ENCODE results near the gene COL9A1. TPM values are rescaled to one million over a fixed set of nuclear protein-coding genes. Genes with fewer than 3 reads are reported as not detected.
"Not testable (repeated sequence)": the region's sequence is repeated elsewhere in the genome, so short reads cannot be mapped to it uniquely, and the experiment has no call there.

The COL9A1 gene
- total RNA-seq, 1 experiment from 2014 or later: not detected

- Histone ChIP-seq H2AFZ (ENCODE audit: low read depth, low read length, poor library complexity, severe bottlenecking) (no peak overlapping the region), H3K9me2 (ENCODE audit: insufficient read depth) (no peaks in the 10 kb centered on the region), H3K9ac (ENCODE audit: low read length) (no peak overlapping the region), H3K27ac (ENCODE audit: low read depth, low read length) (no peak overlapping the region), H3K4me1 (ENCODE audit: control insufficient read depth in 1 of 2, insufficient read depth in 2 of 2, low read length in 2 of 2) (no peaks in the 10 kb centered on the region), H3K4me3 (replicated peaks in 1 of 2; ENCODE audit: low read depth in 1 of 2, low read length in 2 of 2) (no peak overlapping the region), H4K20me1 (ENCODE audit: insufficient read depth) (no peaks in the 10 kb centered on the region), H3K4me2 (ENCODE audit: low read length) (no peak overlapping the region), H3K27me3 (ENCODE audit: insufficient read depth, low read length) (peaks cover 43% of the 10 kb centered on the region), H3K36me3 (ENCODE audit: control insufficient read depth in 1 of 2, insufficient read depth in 2 of 2, low read length in 2 of 2) (no peaks in the 10 kb centered on the region), H3K79me2 (ENCODE audit: insufficient read depth, low read length) (no peaks in the 10 kb centered on the region), H3K9me3 (ENCODE audit: control insufficient read depth in 1 of 2, insufficient read depth in 1 of 2, low read depth in 1 of 2, low read length in 2 of 2) (no peaks in the 10 kb centered on the region)
- intact Hi-C loops (cut with micrococcal nuclease): no loop called here
- no peak for TF ChIP-seq CEBPB (IDR thresholded peaks at IDR 0.05; ENCODE audit: low read depth)
- no peak for TF ChIP-seq ZBTB33 (IDR thresholded peaks at IDR 0.05; ENCODE audit: extremely low read depth, insufficient replicate concordance, low read length)
- TF ChIP-seq SP1 (IDR thresholded peaks at IDR 0.05; ENCODE audit: low read depth): no peak
- TF ChIP-seq ZFX (IDR thresholded peaks at IDR 0.05): no peak
- no peak for TF ChIP-seq EZH2 (IDR thresholded peaks at IDR 0.05)
- no peak for TF ChIP-seq ZNF274 (IDR thresholded peaks at IDR 0.05; ENCODE audit: low read depth, low read length)
- TF ChIP-seq MAX (IDR thresholded peaks at IDR 0.05): no peak
- TF ChIP-seq EGR1 (IDR thresholded peaks at IDR 0.05; ENCODE audit: low read depth): no peak
- TF ChIP-seq CTCF (IDR thresholded peaks at IDR 0.05 in 2 of 3, conservative IDR thresholded peaks at IDR 0.05 in 1 of 3; ENCODE audit: borderline replicate concordance in 1 of 3, insufficient read depth in 1 of 3, low read depth in 2 of 3, low read length in 2 of 3): no peak
- TF ChIP-seq SIN3A (IDR thresholded peaks at IDR 0.05; ENCODE audit: low read depth): no peak
- ChIA-PET CTCF (no interaction called here), RAD21 (ENCODE audit: low non-redundant PET in 1 of 2, low total read pairs in 2 of 2, uncharacterized antibody in 2 of 2, unreplicated experiment in 2 of 2) (no interaction called here), POLR2A (no interaction called here)
- no TSS peak for BruUV-seq (replicated peaks)
- DNase-seq (ENCODE audit: low read depth, low spot score) (no peak), ATAC-seq (no peak)
Observed at GRCh38 chr6:70325009-70325408, 22.1 kb upstream of the COL9A1 start.

GRCh38 chr6:70317799-70318198, 14.9 kb upstream of the COL9A1 start:
- H3K36me3 ChIP-seq (ENCODE audit: control insufficient read depth in 1 of 2, insufficient read depth in 2 of 2, low read length in 2 of 2); H2AFZ ChIP-seq (ENCODE audit: low read depth, low read length, poor library complexity, severe bottlenecking); intact Hi-C loops (cut with micrococcal nuclease); H3K9ac ChIP-seq (ENCODE audit: low read length); POLR2A ChIA-PET; BruUV-seq (replicated peaks); DNase-seq (ENCODE audit: low read depth, low spot score); H3K4me2 ChIP-seq (ENCODE audit: low read length); CTCF ChIA-PET; H3K9me2 ChIP-seq (ENCODE audit: insufficient read depth); H3K9me3 ChIP-seq (ENCODE audit: control insufficient read depth in 1 of 2, insufficient read depth in 1 of 2, low read depth in 1 of 2, low read length in 2 of 2); H3K27ac ChIP-seq (ENCODE audit: low read depth, low read length); RAD21 ChIA-PET (ENCODE audit: low non-redundant PET in 1 of 2, low total read pairs in 2 of 2, uncharacterized antibody in 2 of 2, unreplicated experiment in 2 of 2); H4K20me1 ChIP-seq (ENCODE audit: insufficient read depth); ATAC-seq; H3K4me1 ChIP-seq (ENCODE audit: control insufficient read depth in 1 of 2, insufficient read depth in 2 of 2, low read length in 2 of 2); H3K79me2 ChIP-seq (ENCODE audit: insufficient read depth, low read length); H3K4me3 ChIP-seq (replicated peaks in 1 of 2; ENCODE audit: low read depth in 1 of 2, low read length in 2 of 2): not testable (repeated sequence)
- H3K27me3 ChIP-seq (ENCODE audit: insufficient read depth, low read length): peaks cover 44% of the 10 kb centered on the region

Data from HCT116 (cell line).